ENCODE data around the gene TRIP4. TPM values are rescaled to one million over a fixed set of nuclear protein-coding genes. Genes with fewer than 3 reads are reported as not detected.
"Not testable (repeated sequence)": the region's sequence is repeated elsewhere in the genome, so short reads cannot be mapped to it uniquely, and the experiment has no call there.

The TRIP4 gene
- total RNA-seq, 4 donors from 2014 or later: 9.9 to 13.2 (median 11.8) TPM

GRCh38 chr15:64356710-64357040 is 31.0 kb upstream of the TRIP4 start:
- intact Hi-C loops (cut with DNase I): loop anchor here (5.0 to 10.0 kb wide), 2 partner anchors 152 to 194 kb away; partner anchors contain the start of gene PPIB
- H3K36me3 ChIP-seq: no peaks in the 10 kb centered on the region
- 46% methylated on average over 5 of the region's 5 CpGs for WGBS
- H3K27ac ChIP-seq (replicated peaks in 1 of 4): peak overlapping the region; percentile 80 to 88 (median 83)
- peak overlapping the region; percentile 72 to 97 (median 91) for H3K4me3 ChIP-seq
- H3K27me3 ChIP-seq: no peaks in the 10 kb centered on the region
- TF ChIP-seq EP300 (IDR thresholded peaks at IDR 0.05) (no peak), POLR2AphosphoS5 (IDR thresholded peaks at IDR 0.05) (no peak), CTCF (IDR thresholded peaks at IDR 0.05) (no peak), POLR2A (IDR thresholded peaks at IDR 0.05; ENCODE audit: low read depth) (no peak)
- peaks cover 13 to 27% (median 19%) of the 10 kb centered on the region in 4 donors for H3K4me1 ChIP-seq
- peaks cover 0 to 6% (median 0%) of the 10 kb centered on the region in 4 donors for H3K9me3 ChIP-seq
- DNase-seq (ENCODE audit: extremely low spot score): no peak

GRCh38 chr15:64361259-64361658 is 26.4 kb upstream of the TRIP4 start:
- H3K9me3 ChIP-seq: peaks cover 0 to 4% (median 0%) of the 10 kb centered on the region in 4 donors
- WGBS: 96% methylated on average over 4 of the region's 4 CpGs
- H3K27me3 ChIP-seq: no peaks in the 10 kb centered on the region
- no peaks in the 10 kb centered on the region for H3K36me3 ChIP-seq
- H3K4me3 ChIP-seq: no peak overlapping the region
- no peak overlapping the region for H3K27ac ChIP-seq (replicated peaks in 1 of 4)
- no peak for DNase-seq (ENCODE audit: extremely low spot score)
- H3K4me1 ChIP-seq: peaks cover 0 to 7% (median 6%) of the 10 kb centered on the region in 4 donors
- TF ChIP-seq POLR2A (IDR thresholded peaks at IDR 0.05; ENCODE audit: low read depth) (no peak), POLR2AphosphoS5 (IDR thresholded peaks at IDR 0.05) (no peak), CTCF (IDR thresholded peaks at IDR 0.05) (no peak)
- intact Hi-C loops (cut with DNase I): no loop called here

GRCh38 chr15:64369078-64369607 is 18.5 kb upstream of the TRIP4 start:
- intact Hi-C loops (cut with DNase I): no loop called here
- TF ChIP-seq CTCF (IDR thresholded peaks at IDR 0.05): no peak
- TF ChIP-seq EP300 (IDR thresholded peaks at IDR 0.05): no peak
- TF ChIP-seq POLR2AphosphoS5 (IDR thresholded peaks at IDR 0.05): no peak
- no peak for TF ChIP-seq POLR2A (IDR thresholded peaks at IDR 0.05; ENCODE audit: low read depth)

GRCh38 chr15:64371383-64371782 is 16.3 kb upstream of the TRIP4 start:
- H3K4me1 ChIP-seq; H3K27me3 ChIP-seq; H3K27ac ChIP-seq (replicated peaks in 1 of 4); DNase-seq (ENCODE audit: extremely low spot score); intact Hi-C loops (cut with DNase I); H3K9me3 ChIP-seq; H3K4me3 ChIP-seq; H3K36me3 ChIP-seq: not testable (repeated sequence)
- WGBS: 97% methylated on average over 8 of the region's 8 CpGs

More at GRCh38 chr15:64369078-64369607, 18.5 kb upstream of the TRIP4 start:
- Histone ChIP-seq H3K27ac (replicated peaks in 1 of 4) (no peak overlapping the region), H3K4me3 (no peak overlapping the region), H3K4me1 (no peaks in the 10 kb centered on the region), H3K36me3 (no peaks in the 10 kb centered on the region), H3K9me3 (no peaks in the 10 kb centered on the region), H3K27me3 (no peaks in the 10 kb centered on the region)
- no peak for DNase-seq (ENCODE audit: extremely low spot score)
- 93% methylated on average over 2 of the region's 2 CpGs for WGBS

GRCh38 chr15:64373360-64373759 is 14.3 kb upstream of the TRIP4 start:
- DNase-seq (ENCODE audit: extremely low spot score): no peak

More at GRCh38 chr15:64373360-64373759, 14.3 kb upstream of the TRIP4 start:
- Histone ChIP-seq H3K4me3 (no peak overlapping the region), H3K36me3 (no peaks in the 10 kb centered on the region), H3K4me1 (no peaks in the 10 kb centered on the region), H3K27ac (replicated peaks in 1 of 4) (no peak overlapping the region), H3K9me3 (no peaks in the 10 kb centered on the region), H3K27me3 (no peaks in the 10 kb centered on the region)
- intact Hi-C loops (cut with DNase I): no loop called here
- TF ChIP-seq CTCF (IDR thresholded peaks at IDR 0.05) (no peak), POLR2AphosphoS5 (IDR thresholded peaks at IDR 0.05) (no peak), EP300 (IDR thresholded peaks at IDR 0.05) (no peak), POLR2A (IDR thresholded peaks at IDR 0.05; ENCODE audit: low read depth) (no peak)
- WGBS: 99% methylated on average over 8 of the region's 8 CpGs

All from esophagus muscularis mucosa (tissue), 4 donors.